Suppressor macrophage treated with lipopolysaccharide for 4 hours (primary cell): ENCODE data around the gene TMEM120A.
A peak's percentile ranks its signal among the peaks of the same experiment; 100 is the strongest.

Experiments used
- DNase-seq: peaks from one replicate; pipeline ENCODE4 v3.0.0-alpha.2; 2020

The TMEM120A gene

DNA sequence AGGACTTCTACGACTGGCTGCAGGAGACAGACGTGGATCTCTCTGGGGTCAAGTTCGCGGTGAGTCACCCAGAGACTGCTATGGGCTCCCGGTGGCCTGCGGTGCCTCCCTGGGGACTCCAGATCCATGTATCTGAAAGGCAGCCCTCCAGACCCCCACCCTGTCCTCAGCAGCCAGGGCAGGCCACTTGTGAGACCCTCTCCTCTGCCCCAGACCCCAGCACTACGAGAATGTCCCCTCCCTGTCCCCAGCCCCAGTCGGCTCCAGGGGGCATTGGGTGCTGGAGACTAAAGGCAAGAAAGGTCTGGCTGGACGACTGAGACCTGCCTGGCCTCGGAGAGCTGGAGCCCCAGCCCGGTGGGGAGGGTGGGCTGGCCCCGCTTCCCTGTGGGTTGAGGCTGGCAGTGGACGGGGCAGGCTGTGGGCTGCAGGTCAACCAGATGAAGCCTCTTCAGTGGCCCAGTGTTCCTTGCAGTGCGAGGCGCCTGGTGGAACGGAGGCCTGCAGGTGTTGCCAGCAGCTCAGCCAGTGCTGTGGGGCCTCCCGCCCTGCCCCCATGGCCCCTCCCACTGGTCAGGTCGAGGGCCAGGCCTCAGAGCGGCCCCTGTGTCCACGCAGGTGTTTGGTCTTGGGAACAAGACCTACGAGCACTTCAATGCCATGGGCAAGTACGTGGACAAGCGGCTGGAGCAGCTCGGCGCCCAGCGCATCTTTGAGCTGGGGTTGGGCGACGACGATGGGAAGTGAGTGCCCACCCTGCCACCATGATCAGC is 13.8 kb downstream of the TMEM120A start:
- no peak for DNase-seq

DNA sequence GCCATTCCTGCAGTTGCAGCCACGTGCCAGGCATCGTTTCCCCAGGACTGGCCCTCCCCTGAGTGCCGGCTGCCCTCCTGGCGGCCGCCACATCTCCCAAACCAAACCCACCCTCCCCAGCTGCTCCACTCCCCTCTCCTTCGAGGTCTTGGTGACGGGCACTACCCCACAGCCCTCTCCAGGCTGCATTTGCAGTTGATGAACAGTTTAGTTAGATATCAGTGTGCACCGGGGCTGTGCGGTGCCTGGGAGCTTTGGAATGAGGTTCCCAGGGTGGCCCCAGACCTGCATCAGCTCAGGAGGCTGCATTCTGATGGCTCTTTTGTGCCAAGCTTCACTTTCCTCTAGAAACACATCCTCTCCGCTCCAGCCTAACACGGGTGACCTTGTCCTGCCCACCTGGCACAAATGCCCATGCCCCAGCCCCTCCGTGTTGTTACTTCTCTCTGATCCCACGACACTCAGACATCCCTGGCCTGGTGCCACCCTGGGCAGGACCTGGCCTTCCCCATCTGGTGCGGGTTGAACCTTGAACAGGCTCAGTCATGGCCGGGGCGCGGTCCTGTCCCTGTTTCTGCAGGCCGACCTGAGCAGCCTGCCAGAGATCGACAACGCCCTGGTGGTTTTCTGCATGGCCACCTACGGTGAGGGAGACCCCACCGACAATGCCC is 14.5 kb downstream of the TMEM120A start:
- DNase-seq, result no peak

DNA sequence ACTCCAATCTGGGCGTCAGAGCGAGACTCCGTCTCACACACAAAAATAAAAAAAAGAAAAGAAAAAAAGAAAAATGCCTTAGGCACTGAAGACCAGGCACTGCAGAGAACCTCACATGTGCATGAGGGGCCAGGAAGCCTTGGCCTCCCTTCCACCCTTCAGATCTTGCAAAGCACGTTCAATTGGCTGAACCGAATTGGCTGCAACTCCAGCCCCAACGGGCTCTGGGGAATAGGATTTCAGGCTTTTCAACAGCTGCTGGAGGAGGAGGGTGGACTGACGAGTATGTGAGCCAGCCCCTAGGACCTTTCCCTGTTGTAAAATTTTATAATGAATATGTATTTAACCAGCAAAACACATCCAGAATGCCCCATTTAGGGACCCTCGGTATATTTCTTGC is 16.7 kb downstream of the TMEM120A start:
- DNase-seq, result no peak

DNA sequence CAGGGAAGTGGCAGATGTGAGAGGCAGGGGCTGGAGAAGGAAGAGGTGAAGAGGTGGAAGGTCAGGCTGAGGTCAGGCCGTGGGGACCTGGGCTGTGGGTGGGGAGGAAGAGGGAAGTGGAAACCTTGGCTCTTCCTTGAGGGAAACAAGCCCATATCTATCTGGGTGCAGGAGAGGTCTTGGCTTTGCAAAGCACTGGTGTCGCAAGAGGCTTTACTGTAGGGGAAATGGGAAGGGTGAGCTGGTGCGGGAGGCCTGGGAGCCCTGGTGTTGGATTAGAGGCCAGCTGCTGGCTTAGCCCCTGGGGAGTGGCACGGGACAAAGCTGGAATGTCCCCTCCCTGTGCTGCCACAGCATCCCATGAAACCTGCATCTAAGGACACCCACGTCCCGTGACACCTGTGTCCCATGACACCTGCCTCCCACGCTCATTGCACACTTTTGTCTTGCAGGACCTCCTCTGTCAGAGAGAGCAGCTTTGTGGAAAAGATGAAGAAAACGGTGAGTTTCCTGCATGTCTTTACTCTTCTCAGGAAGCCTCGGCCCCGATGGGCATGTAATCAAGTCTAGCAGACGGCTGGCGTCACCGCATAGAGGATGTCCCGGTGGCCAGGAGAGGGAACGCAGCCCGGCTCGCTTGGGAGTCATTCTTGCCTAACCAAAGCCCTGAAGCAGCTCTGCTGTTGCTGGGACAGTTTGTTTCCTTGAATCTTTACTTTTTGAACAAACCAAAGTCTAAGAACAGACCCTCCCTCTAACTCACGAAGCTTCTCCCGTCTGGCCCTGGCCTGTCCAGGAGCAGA is 22.2 kb downstream of the TMEM120A start:
- peak; percentile 53 for DNase-seq

DNA sequence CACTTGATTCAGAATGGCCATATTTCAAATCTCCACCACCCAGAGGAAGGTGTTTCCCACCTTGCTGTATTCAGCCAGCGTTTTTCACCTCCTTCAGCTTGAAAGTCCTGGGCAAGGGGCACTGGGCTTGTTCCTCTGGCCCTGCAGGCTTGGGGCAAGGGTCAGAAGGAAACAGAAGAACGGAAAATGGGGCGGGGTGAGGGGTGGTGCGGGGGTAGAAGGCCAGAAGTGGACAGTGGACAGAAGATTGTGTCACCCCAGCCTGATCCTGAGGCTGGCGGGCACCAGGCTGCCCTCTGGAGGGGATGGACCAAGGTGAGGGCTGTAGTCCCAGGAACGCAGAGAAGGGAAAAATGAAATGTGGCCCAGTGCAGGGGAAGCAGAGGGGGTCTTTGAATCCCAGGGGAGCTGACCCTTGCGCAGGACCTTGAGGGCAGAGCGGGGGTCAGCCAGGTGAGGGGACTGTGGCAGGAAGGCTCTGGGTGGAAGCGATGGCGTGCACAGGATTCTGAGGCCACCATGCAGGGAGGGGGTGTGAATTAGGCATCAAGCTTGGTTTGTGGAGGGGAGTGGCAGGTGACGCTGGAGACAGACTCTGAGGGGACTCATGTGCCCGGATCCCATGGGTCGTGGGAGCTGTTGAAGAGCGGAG is 23.0 kb downstream of the TMEM120A start:
- no peak for DNase-seq

DNA sequence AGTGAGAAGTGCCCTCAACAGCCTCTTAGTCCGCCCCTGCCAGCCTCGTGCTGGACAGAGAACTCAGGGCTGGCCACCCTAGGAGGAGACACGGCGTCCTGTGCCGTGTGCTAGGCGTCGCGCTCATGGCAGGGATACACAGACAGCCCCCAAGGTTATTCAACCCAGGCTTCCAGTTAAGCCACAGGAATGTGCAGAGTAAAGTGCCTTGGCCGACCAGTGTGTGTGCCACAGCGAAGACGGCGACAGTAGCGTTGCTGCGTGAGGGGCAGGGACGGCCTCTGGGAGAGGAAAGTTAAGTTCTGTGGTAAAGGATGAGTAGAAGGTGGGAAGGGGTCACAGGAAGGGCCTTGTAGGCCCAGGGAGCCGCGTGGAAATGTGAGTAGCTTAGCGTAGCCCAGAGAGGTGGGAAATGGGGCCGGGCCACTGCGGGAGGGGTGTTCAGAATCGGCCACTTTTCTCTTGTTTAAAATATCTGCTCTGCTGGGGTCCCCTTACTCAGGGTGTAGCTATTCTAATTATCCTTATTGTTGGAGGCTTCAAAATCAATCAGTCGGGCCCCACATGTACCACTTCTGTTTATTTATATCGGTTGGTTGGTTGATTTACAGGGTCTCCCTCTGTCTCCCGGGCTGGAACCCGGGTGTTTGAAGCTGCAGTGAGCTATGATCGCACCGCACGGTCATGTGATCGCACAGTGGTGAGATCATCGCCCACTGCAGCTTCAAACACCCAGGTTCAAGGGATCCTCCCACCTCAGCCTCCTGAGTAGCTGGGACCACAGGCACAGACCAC is 24.5 kb downstream of the TMEM120A start:
- DNase-seq, result no peak

DNA sequence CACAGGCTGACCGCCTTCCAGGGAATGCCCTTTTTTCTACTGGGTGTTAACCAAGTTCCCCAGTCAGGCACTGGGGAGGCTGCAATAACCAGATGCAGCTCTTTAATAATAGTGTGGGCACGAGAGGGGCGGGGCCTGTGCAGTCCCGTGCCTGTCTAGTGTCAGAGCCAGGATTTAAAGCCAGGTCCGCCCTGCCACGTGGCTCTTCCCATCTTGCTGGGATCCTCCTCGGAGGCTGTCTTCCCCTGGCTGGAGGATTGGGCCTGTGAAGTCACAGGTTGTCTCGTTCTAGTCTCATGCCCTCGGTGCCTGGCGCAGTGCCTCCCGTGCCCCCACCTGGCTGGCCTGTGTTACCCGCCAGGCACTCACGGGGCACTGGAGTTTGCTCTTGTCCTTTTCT is 25.2 kb downstream of the TMEM120A start:
- no peak for DNase-seq

DNA sequence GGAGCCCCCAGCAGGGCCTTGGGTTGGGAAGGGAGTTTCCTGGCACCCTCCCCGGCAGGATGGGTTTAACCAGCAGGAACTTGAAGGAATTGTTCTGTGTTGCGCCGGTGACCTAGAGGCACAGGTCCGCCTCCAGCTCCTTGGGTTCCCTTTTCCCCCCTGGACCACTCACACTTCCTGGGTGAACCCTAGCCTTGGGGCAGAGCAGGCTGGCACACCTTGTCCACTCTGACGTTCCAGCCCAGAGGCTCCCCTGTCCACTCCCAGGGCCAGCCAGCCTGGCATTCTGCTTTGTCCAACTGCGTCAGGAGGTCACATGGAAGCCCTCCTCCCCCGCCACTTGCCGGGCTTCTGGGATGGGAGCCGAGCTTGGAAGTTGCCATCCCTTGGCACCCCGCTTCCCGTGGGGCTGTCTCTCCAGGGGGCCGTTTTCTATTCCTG is 25.8 kb downstream of the TMEM120A start:
- DNase-seq, result no peak

DNA sequence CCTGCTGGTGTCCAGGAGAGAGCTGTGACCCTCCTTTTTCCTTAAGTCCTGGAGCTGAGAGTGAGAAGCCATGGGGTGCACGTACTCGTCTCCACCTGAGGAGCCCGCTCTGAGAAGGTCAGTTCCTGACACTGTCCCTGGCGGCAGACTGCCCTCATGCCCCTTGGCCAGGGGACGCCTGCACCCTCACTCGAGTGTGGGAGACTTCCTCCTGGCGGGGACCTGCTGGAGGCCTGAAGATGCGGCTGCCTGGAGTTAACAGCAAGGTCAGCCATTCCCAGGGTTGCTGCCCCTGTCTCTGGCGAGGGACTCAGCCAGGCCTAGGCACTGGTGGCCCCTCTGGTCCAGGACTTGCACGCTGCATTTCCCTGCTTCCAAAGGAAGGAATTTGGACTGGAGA is 26.4 kb downstream of the TMEM120A start:
- DNase-seq, result no peak

DNA sequence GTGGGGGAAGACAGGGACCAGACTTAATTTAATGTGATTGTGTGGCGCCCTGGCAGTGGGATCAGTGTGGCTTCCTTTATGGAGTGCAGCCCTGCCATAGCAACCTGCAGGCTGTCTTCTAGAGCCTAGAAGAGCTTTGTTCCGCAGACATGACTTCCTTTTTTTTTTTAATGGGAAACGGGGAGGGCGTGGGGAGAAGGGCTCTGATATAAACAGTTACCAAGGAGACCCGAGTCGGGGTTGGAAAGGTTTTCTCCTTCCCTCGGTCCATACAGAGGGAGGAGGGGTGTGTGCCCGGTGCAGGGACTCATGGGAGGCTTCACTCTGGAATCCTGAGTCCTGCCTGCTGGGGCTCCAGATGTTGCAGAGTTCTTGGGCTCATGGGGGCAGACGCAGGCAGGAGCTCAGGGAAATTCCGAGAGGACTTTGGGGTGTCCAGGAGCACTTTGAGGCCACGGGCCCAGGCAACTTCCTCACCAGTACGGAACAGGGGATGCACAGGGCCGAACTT is 26.9 kb downstream of the TMEM120A start:
- peak; percentile 52 for DNase-seq

DNA sequence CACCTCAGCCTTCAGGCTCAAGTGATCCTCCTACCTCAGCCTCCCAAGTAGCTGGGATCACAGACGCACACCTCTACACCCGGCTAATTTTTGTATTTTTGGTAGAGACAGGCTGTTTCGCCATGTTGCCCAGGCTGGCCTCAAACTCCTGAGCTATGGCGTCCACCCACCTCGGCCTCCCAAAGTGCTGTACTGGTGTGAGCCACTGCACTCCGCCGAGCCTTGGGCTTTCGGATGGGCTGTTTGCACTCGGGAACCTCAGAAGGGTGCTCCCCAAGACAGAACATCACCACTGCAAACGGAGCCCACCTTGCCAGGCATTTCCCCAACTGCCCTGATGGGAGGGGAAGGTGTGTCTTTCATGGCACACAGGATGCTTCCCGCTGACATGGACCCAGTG is 27.3 kb downstream of the TMEM120A start:
- no peak for DNase-seq

DNA sequence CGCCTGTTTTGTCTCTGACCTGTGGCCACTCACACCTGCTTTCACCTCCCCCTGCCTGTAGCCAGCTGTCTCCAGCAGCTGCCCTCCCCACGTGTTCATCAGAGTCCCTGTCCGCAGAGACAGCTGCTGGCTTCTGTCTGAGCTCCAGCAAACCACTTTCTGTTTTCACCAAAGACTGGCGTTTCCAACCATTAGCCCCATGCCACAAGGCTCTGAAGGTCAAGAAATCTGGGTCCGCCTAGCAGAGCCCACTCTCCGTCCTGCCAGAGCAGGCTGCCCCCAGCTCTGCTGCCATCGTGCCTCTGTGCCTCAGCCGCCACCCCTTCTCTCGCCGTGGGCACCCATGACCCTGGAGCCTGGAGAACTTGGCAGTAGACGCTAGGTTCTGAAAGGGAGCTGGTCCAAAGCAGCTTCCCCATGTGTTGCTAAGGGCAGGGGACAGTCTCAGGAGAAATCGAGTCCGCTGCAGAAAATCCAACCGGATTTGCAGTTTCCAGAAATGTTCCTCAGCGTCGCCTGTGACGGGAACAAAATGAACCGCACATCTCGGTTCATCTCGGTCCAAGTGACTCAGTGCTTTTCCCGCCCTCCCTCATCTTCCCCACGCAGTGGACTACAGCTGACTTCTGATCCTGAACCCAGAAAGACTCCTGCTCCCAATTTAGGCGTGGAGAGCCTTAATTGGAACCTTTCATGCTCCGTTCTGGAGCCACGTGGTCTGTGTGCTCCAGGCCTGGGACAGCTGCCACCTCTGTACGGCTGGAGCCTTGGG is 28.0 kb downstream of the TMEM120A start:
- no peak for DNase-seq

DNA sequence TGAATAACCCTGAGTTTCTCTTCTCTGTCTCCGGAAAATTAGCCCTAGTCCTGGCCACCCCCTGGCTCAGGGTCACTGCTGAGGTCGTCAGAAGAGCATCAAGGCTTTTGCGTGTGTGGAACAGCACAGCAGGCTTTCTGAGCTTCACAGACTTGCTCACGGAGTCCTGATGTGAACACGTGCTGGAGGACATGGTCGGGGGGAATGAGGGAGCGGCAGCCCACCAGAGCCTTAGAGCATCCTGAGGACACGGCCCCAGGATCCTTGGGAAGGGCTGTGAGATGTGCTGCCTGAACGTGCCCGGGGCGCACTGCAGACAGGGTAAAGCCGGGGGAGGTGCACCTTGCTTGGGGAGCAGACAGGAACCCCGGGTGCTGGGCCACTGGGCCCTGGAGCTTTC is 28.8 kb downstream of the TMEM120A start:
- no peak for DNase-seq

DNA sequence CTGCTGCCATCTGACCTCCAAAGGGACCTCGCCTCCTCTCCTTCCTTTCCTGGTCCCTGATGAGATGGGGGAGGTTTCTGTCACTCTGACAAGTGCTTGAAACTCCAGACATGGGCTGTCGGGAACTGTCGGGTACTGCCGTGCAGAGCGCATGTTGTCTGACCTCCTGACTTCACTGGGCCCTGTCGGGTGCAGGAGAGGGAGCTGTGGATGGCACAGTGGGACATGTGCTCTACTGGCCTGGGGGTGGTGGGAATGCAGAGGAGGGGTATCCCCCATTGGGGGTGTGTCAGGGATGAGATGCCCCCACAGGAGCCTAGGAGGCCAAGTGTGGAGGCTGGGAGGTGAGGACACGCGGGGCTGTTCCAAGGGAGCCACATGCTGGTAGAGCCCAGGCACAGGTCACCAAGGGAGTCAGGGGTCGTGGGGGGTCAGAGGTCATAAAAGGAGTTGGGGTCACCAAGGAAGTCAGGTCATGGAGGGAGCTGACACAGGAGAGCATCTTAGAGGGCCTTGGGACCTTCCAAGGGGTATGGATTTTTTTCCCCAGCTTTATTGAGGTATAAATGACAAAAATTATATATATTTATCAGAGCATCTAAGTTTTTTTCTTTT is 30.9 kb downstream of the TMEM120A start:
- DNase-seq, result no peak

DNA sequence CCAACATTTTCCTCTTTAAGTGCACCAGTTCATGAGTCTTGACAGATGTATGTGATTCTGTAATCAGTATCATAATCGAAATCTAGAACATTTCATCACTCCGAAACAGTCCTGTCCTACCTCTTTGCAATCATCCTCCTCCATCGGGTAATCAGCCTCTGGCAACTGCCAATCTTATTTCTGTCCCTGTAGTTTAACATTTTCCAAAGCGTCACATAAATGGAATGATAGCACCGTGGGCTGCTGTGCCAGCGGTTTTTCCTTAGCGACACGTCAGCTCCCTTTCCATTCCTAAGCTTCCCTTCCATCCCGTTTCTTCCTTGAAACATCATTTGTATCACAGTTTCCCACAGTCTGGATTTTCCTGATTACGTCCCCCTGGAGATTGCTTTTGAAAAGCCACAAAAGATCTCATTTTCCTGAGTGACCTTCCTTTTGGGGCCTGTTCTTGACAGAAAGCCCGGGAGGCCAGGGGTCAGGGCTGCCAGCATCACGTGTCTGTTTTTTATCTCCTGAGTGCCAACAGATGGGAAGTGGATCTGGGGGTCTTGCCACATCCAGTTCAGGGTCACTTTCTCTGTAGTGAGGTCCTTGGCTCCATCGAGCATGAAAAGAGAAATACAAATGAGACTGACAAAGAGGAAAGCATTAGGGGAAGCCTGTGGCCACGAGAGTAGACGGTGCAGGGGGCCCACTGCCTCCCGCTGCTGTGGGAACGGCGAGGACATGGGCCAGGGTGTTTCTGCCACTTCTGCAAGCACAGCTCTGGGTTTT is 31.6 kb downstream of the TMEM120A start:
- DNase-seq, result no peak

DNA sequence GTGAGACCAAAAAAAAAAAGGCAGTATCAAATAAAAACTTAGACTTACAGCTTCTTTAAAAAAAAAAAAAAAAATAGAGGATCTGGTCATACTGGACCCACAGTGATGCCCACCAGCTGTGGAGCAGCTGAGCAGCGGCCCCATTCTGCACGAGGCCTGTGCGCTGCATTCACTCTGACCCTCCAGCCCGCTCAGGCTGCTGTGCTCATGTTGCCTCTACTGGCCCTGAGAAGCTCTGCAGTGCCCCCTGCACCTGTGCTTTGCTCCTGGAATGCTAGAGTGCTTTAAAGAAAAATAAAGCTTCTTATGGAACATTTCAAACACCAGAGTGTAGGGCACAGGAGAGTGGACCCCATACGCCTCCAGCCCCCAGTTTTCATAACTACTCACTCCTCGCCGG is 33.2 kb downstream of the TMEM120A start:
- no peak for DNase-seq

DNA sequence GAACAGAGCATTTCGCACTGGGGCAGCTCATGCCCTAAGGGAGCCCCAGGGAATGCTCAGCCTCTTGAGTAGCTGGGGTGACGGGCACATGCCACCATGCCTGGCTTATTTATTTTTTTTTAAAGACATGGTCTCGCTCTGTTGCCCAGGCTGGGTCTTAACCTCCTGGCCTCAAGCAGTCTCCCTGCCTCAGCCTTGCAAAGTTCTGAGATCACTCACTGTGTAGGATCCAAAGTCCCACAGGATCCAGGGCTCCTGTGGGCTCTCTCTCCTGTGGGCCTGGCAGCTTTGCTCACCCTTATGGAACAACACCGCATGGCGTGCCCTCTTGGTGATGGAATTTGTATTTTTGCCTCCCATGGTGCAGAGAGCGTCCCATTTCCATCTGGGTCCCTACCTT is 34.0 kb downstream of the TMEM120A start:
- DNase-seq, result no peak

DNA sequence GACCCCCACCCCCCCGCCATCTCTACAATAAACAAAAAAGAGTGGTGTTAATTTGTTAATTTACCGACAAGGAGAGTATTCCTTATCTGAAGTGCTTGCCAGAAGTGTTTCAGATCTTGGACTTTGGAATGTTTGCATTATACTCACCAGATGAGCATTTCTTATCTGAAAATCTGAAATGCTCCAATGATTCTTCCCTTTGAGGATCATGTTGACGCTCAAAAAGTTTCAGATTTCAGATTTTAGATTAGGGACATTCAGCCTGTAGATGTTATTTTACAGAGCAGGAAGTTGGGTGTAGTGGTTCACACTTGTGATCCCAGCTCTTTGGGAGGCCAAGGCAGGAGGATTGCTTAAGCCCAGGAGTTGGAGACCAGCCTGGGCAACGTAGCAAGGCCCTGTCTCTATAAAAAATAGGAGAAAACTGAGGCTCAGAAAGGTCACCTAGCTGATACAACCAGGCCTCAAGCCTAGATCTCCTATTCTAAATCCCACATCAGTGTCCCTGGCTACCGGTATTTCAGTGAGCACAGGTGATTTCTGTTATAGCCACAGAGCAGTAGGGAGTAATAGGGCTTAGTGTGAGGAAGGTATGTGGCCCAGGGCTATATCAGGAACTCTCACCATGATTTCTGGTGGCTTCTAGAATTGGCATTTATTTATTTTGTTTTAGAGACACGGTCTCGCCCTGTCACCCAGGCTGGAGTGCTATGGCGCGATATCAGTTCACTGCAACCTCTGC is 35.4 kb downstream of the TMEM120A start:
- DNase-seq, result no peak

DNA sequence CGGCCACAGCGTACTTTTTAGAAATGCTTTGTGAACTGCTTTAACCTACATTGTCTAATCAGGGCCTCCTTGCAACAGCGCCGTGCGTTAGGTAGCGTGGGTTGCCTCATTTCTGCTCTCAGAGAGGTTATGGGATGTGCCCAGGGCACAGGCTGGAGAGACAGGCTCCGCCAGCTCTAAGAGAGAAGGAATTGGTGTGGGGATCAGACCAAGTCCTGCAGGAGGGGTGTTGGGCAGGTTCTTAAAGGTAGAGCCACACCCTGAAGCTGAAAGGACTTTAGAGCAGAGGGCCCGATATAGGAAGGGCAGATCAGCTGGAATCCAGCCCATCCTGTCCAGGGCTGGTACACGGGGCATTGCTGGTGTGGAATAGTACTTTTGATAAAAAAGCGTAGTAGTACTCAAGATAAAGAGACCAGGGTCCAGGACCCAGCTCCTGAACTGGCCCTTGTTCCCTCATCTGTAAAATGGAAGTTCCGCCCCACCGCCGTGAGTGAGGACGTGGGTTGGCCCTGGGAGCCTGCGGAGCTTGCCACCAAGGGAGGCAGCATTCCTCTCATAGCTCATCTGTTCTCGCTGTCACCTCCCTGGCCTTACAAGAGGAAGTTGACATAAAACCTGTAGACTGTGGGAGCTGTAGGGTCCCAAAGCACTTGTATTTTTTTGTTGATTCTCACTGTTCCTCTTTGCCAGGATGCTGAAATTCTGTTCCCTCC is 37.2 kb downstream of the TMEM120A start:
- no peak for DNase-seq
